GM19240 (cell line): ENCODE data around the gene ENDOG.

Source experiments
- DNase-seq: peaks from one replicate; pipeline ENCODE4 v3.0.0; 2011; ENCODE audit warnings: low spot score; ENCODE audit not compliant: insufficient read length

The ENDOG gene

DNA sequence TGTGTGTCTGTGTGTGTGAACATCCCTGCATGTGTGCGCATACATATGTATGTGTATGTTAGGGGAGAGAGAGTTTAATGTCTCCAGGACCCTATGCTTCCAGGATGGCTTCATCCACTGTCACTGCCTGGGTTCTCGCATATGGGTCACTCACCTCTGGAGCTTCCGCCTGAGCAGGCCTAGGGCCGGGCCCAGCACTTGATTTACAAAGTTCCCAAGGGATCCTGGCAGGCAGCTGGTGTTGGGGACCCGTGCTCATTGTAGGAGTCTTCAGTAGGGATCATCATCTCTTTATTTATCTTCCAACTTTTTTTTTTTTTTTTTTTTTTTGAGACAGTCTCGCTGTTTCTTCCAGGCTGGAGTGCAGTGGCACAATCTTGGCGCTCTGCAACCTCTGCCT is 18.2 kb upstream of the ENDOG start:
- DNase-seq, result no peak

- no peak for DNase-seq
Observed at GRCh38 chr9:128802482-128802881, 15.8 kb upstream of the ENDOG start.

DNA sequence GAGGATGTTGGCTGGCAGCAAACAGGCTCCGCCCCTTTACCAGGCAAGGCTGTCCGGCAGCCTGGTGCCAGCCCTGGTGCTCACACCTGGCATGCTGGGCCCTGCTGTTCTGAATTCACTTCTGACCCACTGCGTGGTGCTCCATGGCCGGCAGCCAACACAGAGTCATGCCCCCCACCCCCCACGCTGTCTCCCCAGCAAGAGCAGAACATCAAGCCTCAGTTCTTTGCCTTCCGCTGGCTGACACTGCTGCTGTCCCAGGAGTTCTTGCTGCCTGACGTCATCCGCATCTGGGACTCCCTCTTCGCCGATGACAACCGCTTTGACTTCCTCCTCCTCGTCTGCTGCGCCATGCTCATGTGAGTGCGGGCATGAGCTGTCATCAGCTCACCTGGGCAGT is 12.6 kb upstream of the ENDOG start:
- no peak for DNase-seq

DNA sequence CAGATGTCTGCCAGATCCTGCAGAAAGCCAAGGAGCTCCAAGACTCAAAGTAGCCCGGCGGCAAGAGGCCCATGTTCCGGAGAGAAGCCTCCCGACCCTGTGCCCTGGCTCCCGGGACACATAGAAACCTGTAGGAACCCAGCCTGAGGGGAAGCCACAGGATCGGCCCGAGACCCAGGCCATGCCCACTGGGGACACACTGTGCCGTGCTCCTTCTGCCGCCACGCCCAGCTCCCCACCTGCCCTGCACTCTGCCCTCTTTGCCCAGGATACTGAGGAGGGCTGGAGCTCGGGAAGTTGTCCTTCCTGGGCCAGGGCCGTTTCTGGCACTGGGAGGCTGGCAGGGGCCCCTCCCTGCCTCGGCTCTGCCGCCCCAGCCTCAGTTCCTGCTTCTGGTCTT is 10.5 kb upstream of the ENDOG start:
- no peak for DNase-seq

GRCh38 chr9:128808543-128808942 is 9.8 kb upstream of the ENDOG start:
- no peak for DNase-seq

- DNase-seq, result no peak
Observed at GRCh38 chr9:128809036-128809599, 9.2 kb upstream of the ENDOG start.

GRCh38 chr9:128809831-128810230 is 8.5 kb upstream of the ENDOG start:
- no peak for DNase-seq

DNA sequence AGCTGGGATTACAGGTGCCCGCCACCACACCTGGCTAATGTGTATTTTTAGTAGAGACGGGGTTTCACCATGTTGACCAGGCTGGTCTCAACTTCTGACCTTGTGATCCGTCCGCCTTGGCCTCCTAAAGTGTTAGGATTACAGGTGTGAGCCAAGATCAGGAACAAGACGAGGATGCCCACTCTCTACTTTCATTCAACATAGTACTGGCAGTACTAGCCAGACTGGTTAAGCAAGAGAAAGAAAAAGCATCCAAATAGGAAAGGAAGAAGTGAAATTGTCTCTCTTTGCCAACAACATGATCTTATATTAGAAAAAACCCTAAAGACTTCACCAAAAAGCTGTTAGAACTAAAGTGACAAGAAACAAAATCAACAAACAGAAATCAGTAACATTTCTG is 7.4 kb upstream of the ENDOG start:
- DNase-seq, result no peak

GRCh38 chr9:128818839-128819715 is 777 bp downstream of the ENDOG start:
- DNase-seq, result peak; percentile 30

DNA sequence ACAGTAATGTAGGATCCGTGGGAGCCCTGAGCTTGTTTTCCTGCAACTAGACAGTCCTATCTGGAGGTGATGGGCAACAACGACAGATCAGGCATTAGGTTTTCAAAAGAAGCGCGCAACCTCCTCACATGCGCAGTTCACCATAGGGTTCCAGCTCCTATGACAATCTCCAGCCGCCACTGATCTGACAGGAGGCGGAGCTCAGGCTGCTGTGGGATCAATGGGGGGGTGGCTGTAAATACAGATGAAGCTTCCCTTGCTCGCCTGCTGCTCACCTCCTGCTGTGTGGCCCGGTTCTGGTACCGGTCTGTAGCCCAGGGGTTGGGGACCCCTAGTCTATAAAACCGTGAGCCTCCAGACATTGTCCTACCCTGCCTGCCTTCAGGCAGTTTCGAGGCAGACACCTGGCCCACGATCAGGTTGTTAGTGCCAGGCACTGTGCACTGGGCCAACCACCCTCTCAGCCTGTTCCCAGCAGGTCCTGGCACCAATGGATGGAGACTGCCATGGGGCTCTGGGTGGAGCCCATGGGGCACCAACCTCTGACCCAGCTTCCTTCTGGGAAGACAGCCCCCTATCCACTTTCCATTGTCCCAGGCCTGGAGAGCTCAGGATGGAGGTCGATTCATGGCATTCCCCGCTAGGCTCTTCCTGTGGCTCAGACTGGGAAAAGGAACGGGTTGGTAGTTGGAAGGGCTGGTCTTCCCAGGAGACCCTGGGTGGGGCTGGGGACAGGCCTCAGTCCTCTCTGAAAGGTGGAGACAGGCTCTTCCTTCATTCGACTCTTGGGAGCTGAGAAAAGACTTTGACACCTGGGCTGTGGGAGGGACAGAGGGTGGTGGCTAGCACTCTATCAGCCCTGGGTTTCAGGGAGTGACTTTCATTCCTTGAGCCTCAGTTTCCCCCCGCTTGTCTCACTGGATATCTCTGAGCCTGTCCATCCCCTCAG is 1.7 kb downstream of the ENDOG start:
- no peak for DNase-seq

DNA sequence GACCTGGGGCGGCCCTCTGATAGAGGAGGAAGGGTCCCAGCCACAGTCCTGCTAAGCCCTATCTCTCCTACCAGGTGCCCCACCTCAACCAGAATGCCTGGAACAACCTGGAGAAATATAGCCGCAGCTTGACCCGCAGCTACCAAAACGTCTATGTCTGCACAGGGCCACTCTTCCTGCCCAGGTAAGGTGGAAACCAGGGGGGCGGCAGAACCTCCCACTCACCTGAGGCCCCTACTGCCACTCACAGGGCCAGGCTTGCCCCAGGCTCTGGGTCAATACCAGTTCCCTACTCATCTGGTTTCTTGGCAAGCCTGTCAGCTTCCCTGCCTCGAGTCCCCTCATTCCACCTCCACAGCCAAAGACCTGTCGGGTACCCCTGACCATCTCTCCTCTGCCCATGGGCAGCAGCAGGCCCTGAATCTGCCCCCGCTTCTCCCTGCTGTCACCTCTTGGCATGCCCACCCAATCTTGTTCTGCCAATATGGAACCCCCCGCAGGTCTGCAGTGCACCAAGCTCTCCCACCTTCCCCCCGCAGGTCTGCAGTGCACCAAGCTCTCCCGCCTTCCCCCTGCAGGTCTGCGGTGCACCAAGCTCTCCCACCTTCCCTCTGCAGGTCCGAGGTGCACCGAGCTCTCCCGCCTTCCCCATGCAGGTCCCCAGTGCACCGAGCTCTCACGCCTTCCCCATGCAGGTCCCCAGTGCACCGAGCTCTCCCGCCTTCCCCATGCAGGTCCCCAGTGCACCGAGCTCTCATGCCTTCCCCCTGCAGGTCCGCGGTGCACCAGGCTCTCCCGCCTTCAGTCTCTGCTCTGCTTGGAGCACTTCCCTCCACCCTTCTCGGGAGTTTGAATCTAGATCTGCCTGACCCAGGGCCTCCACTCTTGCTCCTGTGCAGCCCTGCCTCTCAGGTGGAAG is 2.6 kb downstream of the ENDOG start:
- DNase-seq, result no peak

GRCh38 chr9:128821584-128822406 is 3.5 kb downstream of the ENDOG start:
- no peak for DNase-seq

DNA sequence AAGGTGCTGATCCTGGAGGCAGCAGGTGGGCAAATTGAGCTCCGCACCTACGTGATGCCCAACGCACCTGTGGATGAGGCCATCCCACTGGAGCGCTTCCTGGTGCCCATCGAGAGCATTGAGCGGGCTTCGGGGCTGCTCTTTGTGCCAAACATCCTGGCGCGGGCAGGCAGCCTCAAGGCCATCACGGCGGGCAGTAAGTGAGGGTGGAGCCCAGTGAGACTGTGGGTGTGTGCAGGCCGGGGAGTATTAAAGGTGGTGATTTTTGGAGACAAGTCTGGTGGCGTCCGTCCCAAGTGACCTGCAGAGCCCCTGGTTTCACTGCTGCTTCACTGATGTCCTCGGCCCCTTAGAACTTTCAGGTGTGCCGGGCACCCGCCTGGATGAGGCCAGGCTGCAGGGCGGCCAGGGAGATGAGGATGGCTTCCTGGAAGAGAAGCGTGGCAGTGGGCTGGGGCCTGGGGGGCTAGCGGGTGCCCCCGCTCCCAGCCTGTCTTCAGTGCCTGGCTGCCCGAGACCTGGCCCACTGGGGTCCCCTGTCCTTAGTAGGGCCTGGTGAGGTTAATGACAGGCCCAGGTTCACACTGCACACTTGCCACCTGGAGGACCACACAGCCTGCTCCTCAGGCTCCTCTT is 4.2 kb downstream of the ENDOG start:
- no peak for DNase-seq

DNA sequence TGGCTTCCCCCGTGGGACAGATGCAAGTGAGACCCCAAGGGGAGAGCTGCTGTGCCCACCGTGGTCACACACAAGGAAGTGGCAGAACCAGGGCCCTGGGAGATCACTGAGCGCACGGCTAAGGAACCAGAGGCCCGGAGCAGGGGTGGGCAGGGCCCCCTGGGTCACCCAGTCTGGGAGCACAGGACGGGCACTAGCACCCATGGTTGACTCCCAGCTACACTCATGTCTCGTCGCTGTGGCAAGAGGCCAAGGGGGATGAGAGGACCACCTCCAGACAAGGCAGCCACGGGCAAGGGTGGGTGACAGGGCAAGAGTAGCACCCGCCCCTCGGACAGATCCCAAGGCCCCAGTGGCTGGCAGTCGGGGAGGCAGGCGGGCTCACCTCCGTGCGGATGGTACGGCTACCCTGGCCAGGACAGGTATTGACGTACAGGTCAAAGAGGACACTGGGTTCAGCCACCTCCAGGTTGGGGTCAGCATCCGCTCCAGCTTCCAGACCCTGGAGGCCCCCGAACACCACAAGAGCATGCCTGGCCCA is 5.1 kb downstream of the ENDOG start:
- no peak for DNase-seq

- DNase-seq, result no peak
Observed at GRCh38 chr9:128823903-128824406, 5.7 kb downstream of the ENDOG start.

DNA sequence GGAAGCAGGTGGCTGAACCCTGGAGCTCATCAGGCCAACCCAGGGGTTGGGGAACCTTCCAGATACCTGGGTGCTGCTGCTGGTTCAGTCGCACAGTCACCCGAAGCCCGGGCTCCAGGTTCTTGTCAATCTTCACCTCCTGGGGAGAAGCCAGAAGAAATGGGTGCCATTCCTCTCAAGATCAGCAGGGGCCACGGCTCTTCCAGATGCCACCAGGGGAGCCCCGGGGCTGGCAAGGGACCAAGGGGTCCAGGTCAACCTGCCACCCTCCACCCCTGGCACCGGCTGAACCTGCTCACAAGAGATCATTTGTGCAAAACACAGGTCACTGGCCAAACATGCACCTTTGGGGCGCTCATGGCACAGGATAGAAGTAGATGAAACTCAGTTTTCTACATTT is 6.6 kb downstream of the ENDOG start:
- no peak for DNase-seq

DNA sequence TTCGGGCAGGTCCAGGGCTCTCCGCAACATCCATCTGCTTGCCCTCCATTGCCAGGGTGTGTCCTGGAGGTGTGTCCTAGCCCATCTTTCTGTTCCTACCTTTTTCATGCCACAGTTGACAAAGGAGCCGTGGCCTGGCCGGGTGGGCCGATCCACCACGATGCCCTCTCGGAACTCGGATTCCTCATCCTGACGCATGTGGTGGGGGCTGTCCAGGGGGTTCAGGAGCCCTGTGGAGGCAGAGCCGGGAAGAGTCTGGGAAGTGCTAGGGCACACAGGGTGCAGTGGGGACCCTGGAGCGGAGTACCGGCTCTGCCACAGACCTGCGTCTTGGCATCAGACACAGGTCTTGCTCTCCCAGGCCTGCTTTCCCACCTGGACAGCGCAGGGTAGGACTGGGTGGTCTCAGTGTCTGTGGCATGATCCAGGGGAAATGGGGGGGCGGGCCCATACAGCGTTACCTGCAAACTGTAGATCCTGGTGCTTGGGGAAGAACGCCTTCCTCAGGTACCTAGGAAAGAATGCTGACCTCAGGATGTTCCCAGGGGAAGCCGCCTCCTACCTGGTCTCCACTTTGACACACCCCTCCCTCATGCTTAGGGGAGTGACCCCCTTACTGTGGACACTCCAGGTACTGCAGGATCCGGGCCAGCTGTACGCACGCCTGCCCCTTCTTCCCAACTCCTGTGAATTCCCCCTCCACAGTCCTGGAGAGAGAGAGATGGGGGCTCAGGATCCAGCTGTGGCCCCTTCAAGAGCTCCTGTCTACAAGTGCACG is 7.8 kb downstream of the ENDOG start:
- no peak for DNase-seq

- DNase-seq, result no peak
Observed at GRCh38 chr9:128828267-128828666, 10.0 kb downstream of the ENDOG start.
